NCI-H524 (cell line): ENCODE measurements around the gene TPST2.
"Not testable (repeated sequence)": the region's sequence is repeated elsewhere in the genome, so short reads cannot be mapped to it uniquely, and the experiment has no call there.

Source experiments
- DNase-seq, 2 experiments: peaks; one replicate each; lab custom pipeline; 2025; lab: John Stamatoyannopoulos, UW

The TPST2 gene

GRCh38 chr22:26528518-26528917 is 61.4 kb downstream of the TPST2 start:
- not testable (repeated sequence) for DNase-seq

GRCh38 chr22:26527574-26528465 is 62.1 kb downstream of the TPST2 start:
- peak; percentile 23 to 42 for DNase-seq

- DNase-seq = no peak
Observed at GRCh38 chr22:26527167-26527566, 62.8 kb downstream of the TPST2 start.

GRCh38 chr22:26525946-26526564 is 63.9 kb downstream of the TPST2 start:
- DNase-seq = no peak

- DNase-seq = no peak
Observed at GRCh38 chr22:26524870-26525269, 65.1 kb downstream of the TPST2 start.

DNA sequence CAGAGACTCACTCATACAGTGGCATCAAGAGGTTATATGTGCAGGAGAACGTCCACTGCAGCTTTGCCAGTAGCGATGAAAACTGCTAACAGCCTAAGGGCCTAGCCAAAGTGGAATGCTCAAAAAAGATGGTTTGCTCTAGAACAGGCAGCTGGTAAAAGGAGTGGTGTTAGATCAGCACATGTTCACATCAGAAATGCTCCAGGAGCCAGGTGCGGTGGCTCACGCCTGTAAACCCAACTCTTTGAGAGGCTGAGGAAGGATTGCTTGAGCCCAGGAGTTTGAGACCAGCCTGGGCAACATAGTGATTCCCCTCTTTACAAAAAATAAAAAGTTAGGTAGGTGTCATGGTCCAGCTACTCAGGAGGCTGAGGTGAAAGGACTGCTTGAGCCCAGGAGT is 67.3 kb downstream of the TPST2 start:
- DNase-seq = no peak

- DNase-seq = no peak
Observed at GRCh38 chr22:26522012-26522411, 67.9 kb downstream of the TPST2 start.

- no peak for DNase-seq
Observed at GRCh38 chr22:26517429-26517828, 72.5 kb downstream of the TPST2 start.

DNA sequence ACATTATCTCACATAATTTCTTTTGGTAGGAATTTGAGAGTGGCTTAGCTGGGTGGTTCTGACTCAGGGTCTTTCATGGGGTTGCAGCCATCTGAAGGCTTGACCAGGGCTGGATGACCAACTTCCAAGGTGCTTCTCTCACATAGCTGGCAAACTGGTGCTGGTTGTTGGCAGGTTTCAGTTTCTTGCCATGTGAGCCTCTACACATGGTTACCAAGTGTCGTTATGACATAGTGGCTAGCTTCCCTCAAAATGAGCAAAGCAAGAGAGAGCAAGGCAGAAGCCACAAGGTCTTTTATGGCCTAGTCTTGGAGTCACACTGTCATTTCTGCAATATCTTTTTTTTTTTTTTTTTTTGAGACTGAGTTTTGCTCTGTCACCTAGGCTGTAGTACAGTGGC is 73.4 kb downstream of the TPST2 start:
- no peak for DNase-seq

DNA sequence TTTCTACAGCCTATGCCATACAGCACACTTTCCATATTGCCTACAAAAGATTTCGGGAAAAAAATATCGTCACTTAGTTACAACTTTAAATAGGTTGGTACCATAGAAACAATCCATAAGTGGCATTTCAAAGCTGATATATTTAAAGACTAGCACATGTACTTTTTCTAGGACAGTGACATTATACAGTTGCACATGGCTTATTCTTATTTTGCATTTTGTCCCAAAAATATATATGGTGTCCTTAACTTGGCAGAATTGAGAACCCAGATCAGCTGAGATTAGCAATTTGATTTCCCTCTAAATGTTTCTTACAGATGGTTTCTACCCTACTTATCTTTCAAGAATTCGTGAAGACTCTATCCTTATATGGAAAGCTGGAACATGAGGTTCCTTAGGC is 74.0 kb downstream of the TPST2 start:
- no peak for DNase-seq

GRCh38 chr22:26514419-26515161 is 75.3 kb downstream of the TPST2 start:
- DNase-seq = no peak

- no peak for DNase-seq
Observed at GRCh38 chr22:26513838-26514237, 76.1 kb downstream of the TPST2 start.

DNA sequence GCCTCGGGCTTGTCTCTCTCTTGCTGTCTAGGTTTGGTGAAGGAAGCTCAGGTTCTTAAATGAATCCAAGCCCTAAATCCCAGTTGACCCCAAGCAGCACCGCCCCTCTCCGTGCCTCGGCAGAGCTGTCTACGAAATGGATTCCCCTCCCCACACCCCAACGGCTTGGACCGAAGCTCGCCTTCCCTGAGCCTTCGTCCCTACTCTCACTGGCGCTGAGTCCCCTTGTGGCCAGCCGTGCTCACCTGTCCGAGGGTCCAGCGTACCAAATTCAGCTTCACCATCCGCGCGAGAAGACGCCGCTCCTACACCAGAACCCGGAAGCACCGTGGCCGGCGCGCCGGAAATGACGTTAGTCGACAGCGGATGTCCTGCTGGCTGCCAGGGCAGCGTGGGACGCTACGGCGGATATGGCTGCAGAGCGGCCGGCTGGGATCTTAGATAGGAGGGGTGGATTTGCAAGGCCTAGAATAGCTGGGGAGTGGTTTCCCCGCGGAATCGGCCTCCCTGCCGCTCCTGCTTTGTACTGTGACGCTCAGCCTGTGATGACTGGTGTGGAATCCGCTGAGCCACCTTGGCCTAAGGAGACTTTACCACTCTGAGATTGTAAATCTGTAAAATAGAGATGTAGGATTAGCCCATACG is 77.7 kb downstream of the TPST2 start, which contains the start of gene TFIP11:
Gene TFIP11 (minus strand): TSS at position 325 of the 645 bp plus-strand sequence. CDS start 2,201 bp downstream, outside the sequence.
- DNase-seq = peak; percentile 69 to 89

DNA sequence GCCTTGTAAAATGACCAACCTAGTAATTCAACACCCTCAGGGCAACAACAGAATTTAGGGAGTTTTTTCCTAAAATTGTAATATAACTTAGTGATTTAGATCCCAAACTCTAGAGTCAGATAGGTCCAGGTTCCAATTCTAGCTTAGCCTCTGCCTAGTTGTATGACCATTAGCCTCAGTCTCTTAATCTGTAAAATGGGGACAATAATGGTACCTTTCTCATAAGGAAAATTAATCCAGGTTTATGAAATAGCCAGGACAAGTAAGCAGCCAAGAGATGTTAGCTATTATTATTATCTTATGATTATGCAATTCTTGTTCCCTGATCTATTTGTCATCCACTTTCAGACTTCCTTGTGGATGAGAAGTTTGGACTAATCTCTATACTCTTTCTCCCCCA is 81.8 kb downstream of the TPST2 start:
- no peak for DNase-seq

DNA sequence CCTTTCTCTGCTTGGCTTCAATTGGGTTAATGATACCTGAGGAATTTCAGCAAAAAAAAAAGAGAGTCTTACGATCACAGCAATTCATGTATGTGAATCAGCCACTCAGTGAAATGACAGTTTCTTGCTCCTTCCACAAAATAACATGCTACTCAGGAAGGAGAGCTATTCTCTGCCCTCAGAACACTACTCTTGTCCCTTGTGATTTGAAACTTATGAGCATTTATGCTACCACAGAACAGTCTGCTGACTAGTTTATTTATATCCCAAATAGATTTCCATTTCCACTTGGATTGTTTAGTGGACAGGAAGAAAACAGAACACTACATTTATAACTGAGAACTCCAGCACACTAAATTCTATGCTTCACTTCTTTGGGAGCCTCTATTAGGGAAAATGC is 86.2 kb downstream of the TPST2 start:
- no peak for DNase-seq

GRCh38 chr22:26502688-26503561 is 87.0 kb downstream of the TPST2 start:
- peak; percentile 19 to 41 for DNase-seq

DNA sequence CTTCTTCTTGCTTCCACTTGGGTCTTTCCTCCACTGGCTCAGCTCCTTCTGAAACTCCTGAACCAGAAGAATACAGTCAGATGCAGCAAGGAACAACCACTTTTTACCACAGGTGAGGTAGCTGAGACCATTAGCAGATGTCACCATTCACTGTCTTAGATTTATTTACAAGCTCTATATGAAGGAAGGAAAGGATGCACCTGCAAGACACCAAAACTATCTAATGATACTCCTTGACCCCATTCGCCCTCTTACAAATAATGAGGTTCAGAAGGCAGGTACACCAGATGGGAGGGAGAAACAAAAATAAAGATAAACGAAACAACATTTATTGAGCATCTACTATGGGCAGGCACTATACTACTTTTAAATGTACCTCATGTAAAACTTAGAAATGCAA is 87.9 kb downstream of the TPST2 start:
- no peak for DNase-seq

DNA sequence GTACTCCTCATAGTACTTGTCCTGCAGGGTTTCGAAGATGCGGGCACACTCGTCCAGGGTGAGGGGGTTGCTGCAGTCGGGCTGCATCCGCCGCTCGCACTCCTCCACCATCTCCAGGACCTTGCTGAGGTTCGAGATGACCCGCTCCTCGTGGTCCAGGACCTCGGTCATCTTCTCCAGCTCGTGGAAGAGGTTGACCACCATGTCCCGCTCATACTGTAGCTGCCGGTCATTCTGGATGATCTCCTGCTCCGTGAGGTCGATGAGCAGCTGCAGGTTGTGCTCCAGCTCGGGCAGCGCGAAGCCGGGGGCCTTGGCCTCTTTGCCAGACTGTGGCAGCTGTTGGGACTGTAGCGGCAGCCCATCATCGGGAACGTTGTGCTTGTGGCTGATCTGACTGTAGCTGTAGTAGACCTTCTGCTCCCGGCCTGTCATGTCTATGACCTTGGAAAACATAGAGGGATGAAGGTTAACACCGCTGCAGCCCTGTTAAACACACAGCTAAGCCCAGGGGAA is 90.7 kb downstream of the TPST2 start:
- DNase-seq = no peak

- DNase-seq = no peak
Observed at GRCh38 chr22:26496456-26496855, 93.5 kb downstream of the TPST2 start.

DNA sequence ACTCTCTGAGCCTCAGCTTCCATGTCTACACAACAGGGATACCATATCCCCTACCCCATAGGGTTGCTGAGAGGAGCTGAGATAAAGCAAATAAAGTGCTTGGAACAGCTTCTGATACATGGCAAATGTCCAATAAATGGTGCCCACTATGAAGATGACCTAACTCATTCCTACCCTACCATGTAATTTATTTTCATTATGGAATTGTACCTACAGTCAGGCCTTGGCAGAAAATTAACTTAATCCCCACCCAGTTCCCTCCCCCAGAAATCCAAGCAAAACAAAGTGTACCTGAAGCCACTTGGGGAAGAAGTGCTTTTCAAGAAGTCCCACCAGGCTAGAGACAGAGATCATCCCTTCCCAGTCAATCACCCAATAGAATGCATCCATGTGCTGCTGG is 95.4 kb downstream of the TPST2 start:
- DNase-seq = no peak

GRCh38 chr22:26492220-26492619 is 97.7 kb downstream of the TPST2 start:
- no peak for DNase-seq
